Embryonic facial prominence (tissue), 1 donor: ENCODE results near the gene GPD1L.

ENCODE experiments used
- DNase-seq: peaks from one replicate; pipeline ENCODE4 v3.0.0-alpha.2; 2016; ENCODE audit errors: extremely low spot score

The GPD1L gene

GRCh38 chr3:32136703-32137102 lies 30.3 kb downstream of the GPD1L start:
- no peak for DNase-seq

GRCh38 chr3:32137870-32138269 lies 31.4 kb downstream of the GPD1L start:
- DNase-seq: no peak

GRCh38 chr3:32138545-32139104 lies 32.2 kb downstream of the GPD1L start:
- no peak for DNase-seq

GRCh38 chr3:32140943-32141342 lies 34.5 kb downstream of the GPD1L start:
- DNase-seq: no peak

GRCh38 chr3:32143849-32144757 lies 37.7 kb downstream of the GPD1L start:
- DNase-seq: peak; percentile 89

GRCh38 chr3:32146746-32147211 lies 40.4 kb downstream of the GPD1L start:
- no peak for DNase-seq

- no peak for DNase-seq
Measured at GRCh38 chr3:32147509-32147908, 41.1 kb downstream of the GPD1L start.

GRCh38 chr3:32147933-32148332 lies 41.5 kb downstream of the GPD1L start:
- no peak for DNase-seq

GRCh38 chr3:32148351-32148750 lies 41.9 kb downstream of the GPD1L start:
- DNase-seq: no peak

GRCh38 chr3:32153414-32154204 lies 47.2 kb downstream of the GPD1L start:
- DNase-seq: no peak

GRCh38 chr3:32154205-32154579 lies 47.8 kb downstream of the GPD1L start:
- no peak for DNase-seq

- DNase-seq: no peak
Measured at GRCh38 chr3:32155117-32155516, 48.7 kb downstream of the GPD1L start.

- no peak for DNase-seq
Measured at GRCh38 chr3:32157600-32158264, 51.3 kb downstream of the GPD1L start.

- DNase-seq: no peak
Measured at GRCh38 chr3:32160706-32161214, 54.3 kb downstream of the GPD1L start.

GRCh38 chr3:32165442-32165841 lies 59.0 kb downstream of the GPD1L start:
- DNase-seq: no peak

- no peak for DNase-seq
Measured at GRCh38 chr3:32166654-32167053, 60.2 kb downstream of the GPD1L start.

- DNase-seq: no peak
Measured at GRCh38 chr3:32172420-32172819, 66.0 kb downstream of the GPD1L start.

GRCh38 chr3:32175607-32176197 lies 69.3 kb downstream of the GPD1L start:
- DNase-seq: no peak

- DNase-seq: no peak
Measured at GRCh38 chr3:32176989-32177701, 70.7 kb downstream of the GPD1L start.

GRCh38 chr3:32177702-32178198 lies 71.3 kb downstream of the GPD1L start:
- DNase-seq: no peak
